Nephron progenitor cell (in vitro differentiated cells): ENCODE measurements around the gene PRR7.

Experiments
- DNase-seq: peaks from one replicate; pipeline ENCODE4 v3.0.0; 2021
- H3K27ac Mint-ChIP-seq: 2 replicates; pipeline ENCODE4 v1.8.0; 2021; ENCODE audit warnings: mild to moderate bottlenecking, moderate library complexity, mixed read lengths
- H3K27me3 Mint-ChIP-seq: 2 replicates; pipeline ENCODE4 v1.8.0; 2021; ENCODE audit warnings: mild to moderate bottlenecking, low read depth, mixed read lengths; ENCODE audit not compliant: poor library complexity
- H3K36me3 Mint-ChIP-seq: 2 replicates; pipeline ENCODE4 v1.8.0; 2021; ENCODE audit warnings: low read depth, mixed read lengths
- H3K4me1 Mint-ChIP-seq: 2 replicates; pipeline ENCODE4 v1.8.0; 2021; ENCODE audit warnings: mixed read lengths
- H3K4me3 Mint-ChIP-seq: 2 replicates; pipeline ENCODE4 v1.8.0; 2021; ENCODE audit warnings: mild to moderate bottlenecking, moderate library complexity, mixed read lengths
- H3K9me3 Mint-ChIP-seq: 2 replicates; pipeline ENCODE4 v1.8.0; 2021; ENCODE audit warnings: mild to moderate bottlenecking, moderate library complexity, mixed read lengths
- TF ChIP-seq, protein P1 (sequence below): fragments of 200-600 bp; sonication (generic); IDR thresholded peaks from 2 replicates; pipeline ENCODE4 v1.5.0; 2021; ENCODE audit warnings: antibody characterized with exemption

Gene PRR7

DNA sequence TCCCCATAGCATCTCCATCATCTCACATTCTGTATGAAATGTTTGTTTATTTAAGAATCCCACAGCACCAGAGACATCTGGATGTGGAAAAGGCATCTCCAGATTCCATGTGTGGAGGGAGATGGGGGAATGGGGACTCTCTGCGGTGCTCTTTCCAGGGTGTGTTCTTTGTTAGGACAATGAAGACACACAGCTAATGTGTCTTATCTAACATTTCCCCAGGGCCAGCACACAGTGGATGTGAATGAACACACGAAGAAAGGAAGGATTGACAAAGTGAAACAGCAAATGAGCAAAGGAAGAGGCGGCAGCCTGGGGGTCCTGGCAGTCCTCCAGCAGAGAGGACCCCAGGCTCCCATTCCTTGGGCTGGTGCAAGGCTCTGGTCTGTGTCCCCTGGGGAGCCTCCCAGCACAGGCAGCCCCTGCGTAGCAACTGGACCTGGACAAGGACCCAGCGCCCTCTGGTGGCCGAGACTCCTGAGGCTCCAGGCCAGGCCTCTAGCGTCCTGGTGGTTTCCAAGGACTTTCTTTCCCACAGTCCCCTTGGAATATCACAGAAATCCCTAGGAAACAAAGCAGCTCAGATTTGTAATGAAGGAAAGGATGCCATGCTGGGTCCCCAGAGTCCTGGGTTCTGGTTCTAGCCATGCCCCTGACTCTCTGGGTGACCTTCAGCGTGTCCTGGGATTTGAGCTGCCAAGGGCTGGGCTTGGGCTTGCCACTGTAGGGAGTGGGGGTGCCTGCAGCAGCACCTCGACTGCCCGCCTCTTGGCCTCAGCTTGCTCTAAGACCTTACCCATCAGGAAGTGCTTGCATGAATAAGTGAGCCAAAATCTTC, 54.3 kb downstream of the PRR7 start:
- Mint-ChIP-seq H3K36me3 (no peaks in the 10 kb centered on the region), H3K4me3 (no peak overlapping the region), H3K27me3 (peaks cover 16% of the 10 kb centered on the region), H3K9me3 (no peaks in the 10 kb centered on the region), H3K27ac (no peak overlapping the region), H3K4me1 (peaks cover 49% of the 10 kb centered on the region)
- TF ChIP-seq, protein P1, sequence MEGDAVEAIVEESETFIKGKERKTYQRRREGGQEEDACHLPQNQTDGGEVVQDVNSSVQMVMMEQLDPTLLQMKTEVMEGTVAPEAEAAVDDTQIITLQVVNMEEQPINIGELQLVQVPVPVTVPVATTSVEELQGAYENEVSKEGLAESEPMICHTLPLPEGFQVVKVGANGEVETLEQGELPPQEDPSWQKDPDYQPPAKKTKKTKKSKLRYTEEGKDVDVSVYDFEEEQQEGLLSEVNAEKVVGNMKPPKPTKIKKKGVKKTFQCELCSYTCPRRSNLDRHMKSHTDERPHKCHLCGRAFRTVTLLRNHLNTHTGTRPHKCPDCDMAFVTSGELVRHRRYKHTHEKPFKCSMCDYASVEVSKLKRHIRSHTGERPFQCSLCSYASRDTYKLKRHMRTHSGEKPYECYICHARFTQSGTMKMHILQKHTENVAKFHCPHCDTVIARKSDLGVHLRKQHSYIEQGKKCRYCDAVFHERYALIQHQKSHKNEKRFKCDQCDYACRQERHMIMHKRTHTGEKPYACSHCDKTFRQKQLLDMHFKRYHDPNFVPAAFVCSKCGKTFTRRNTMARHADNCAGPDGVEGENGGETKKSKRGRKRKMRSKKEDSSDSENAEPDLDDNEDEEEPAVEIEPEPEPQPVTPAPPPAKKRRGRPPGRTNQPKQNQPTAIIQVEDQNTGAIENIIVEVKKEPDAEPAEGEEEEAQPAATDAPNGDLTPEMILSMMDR = peak; percentile 92
- DNase-seq = peak; percentile 98

DNA sequence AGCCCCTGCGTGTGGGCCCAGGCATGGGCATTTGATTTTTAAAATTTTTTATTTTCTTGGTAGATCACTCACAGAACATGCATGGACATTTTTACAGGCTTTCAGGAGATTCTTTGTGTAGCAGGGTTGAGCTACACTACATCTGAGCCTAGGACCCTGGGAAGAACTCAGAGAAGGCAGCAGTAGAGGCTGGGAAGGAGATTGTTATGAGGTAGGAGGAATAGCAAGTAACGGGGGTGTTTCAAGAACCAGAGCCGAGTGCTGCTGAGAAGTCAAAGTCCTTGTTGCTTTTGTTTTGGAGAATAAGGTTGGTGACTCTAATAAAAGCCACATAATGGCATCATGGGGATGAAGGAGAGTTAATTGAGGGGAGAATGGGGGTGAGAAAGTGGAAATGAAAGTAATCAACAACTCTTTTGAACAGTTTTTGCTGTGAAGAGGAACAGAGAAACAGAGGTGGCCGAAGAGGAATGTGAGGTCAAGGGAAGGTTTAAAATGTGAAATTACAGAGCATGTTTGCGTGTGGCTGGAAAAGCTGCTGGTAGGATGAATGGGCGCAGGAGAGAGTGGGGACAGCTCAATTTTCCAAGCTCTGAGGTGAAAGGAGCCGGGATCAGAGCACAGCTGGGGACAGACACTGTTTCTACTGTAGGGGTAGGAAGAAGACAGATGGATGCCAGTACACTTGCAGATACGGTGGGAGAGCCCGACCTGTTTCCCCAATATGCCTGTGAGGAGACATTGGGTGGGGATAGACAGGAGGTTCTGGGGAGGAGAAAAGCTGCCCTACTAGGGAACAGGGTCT, 55.5 kb downstream of the PRR7 start:
- H3K27ac Mint-ChIP-seq = no peak overlapping the region
- peaks cover 3% of the 10 kb centered on the region for H3K36me3 Mint-ChIP-seq
- H3K4me1 Mint-ChIP-seq = peaks cover 45% of the 10 kb centered on the region
- peaks cover 16% of the 10 kb centered on the region for H3K27me3 Mint-ChIP-seq
- no peak overlapping the region for H3K4me3 Mint-ChIP-seq
- no peaks in the 10 kb centered on the region for H3K9me3 Mint-ChIP-seq
- TF ChIP-seq, protein P1 = no peak
- no peak for DNase-seq

DNA sequence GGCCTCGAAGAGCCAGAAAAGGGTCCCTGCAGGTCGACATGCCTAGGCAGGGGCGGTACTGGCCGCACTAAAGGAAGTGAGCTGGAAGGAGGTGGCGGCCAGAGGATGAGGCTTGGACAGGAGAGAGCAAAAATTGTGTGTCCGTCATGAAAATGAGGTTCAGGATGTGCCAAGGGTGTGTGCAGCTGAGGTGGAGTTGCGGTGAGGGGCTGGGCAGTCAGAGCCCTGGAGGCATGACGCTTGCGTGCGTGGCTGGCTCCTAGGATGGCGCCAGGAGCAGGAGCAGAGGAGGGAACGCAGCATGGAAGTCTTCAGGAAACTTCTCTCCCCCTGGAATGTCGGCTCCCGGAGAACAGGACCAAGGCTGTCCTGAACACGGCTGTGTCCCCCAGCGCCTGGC, 56.3 kb downstream of the PRR7 start:
- Mint-ChIP-seq H3K36me3 (peaks cover 11% of the 10 kb centered on the region), H3K4me3 (no peak overlapping the region), H3K27ac (peak overlapping the region; percentile 76), H3K27me3 (peaks cover 16% of the 10 kb centered on the region), H3K4me1 (peaks cover 42% of the 10 kb centered on the region), H3K9me3 (no peaks in the 10 kb centered on the region)
- DNase-seq = no peak
- TF ChIP-seq, protein P1 = no peak

DNA sequence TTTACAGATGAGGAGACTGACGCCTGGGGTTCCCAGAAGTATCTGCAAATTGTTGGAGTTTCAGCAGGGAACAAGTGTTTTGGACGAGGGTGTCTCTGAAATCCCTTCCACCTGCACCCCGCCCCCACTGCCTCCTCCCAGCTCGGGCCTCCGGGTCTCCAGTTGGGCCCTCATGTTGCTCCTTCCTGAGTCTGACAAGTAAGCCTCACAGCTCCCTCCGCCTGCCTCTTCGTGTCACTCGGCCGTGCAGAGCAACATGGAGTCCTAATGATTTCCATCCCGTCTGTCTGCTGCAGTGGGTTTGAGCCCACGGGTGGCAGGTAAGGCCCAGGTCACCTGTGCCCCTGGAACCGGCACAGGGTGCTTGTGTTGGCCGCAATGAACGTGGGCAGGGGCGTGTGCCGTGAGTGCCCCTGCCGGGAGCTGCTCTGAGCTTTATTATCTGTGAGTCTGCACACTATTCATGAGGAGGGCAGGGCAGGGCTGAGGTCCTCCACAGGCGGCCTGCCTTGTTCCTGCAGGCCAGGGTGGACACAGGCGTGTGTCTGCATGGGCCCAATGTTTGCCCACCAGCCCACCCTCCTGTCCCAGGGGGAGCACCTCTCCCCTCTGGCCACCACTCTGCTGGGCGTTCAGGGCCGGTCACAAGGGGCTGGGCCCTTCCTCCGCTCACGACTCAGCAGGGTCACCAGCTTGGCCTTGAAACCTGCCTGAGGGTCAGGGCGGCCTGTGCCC, 56.9 kb downstream of the PRR7 start:
- no peak overlapping the region for H3K4me3 Mint-ChIP-seq
- H3K27me3 Mint-ChIP-seq = peaks cover 12% of the 10 kb centered on the region
- no peaks in the 10 kb centered on the region for H3K9me3 Mint-ChIP-seq
- no peak overlapping the region for H3K27ac Mint-ChIP-seq
- peaks cover 12% of the 10 kb centered on the region for H3K36me3 Mint-ChIP-seq
- TF ChIP-seq, protein P1 = no peak
- no peak for DNase-seq
- H3K4me1 Mint-ChIP-seq = peaks cover 35% of the 10 kb centered on the region

DNA sequence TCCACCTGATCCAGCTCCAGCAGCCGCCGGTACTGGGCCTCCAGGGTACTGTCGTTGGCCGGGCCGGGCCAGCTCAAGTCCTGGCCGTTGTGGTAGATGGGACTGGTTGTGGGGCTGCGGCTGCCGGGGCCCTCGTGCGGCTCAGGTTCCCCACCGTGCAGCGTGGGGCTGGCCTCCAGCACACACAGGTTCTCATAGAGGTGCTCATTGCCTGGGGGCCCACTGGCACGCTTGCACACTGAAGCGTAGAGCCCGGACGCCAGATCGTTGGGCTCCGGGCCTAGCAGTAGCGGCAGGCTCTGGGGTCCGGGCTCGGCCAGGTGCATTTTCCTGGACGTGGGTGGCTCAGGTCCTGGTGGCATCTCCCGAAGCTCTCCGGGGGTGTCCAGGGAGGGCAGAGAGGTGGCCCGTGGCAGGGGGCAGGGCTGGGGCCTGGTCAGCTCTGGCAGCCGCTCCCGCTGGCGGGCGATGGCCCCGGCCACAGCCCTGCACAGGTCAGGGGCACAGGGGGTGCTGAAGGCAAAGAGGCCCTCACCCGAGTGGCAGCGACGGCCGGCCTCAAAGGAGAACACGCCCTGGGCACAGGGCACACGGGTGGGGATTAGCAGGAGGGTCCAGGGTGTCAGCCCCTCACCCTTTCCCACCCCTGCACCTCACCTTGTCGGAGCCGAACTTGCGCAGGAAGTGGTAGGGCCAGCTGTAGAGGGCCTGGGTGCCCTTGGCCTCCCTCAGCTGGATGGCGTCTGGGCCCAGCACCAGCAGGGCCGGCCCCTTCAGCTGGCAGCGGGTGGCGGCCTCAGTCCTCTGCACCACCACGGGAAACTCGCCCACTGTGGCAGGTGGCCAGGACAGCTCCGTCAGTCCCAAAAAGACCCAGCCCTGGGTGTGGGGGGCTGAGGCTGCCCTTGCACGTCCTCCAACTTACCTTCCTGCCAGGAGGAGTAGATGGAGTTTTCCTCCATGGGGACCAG, 57.8 kb downstream of the PRR7 start:
- Mint-ChIP-seq H3K27me3 (peaks cover 4% of the 10 kb centered on the region), H3K27ac (no peak overlapping the region), H3K9me3 (no peaks in the 10 kb centered on the region), H3K36me3 (peaks cover 12% of the 10 kb centered on the region), H3K4me3 (no peak overlapping the region), H3K4me1 (peaks cover 33% of the 10 kb centered on the region)
- TF ChIP-seq, protein P1 = no peak
- no peak for DNase-seq
